GM12878 (cell line): ENCODE results near the gene BEAN1. TPM values are rescaled to one million over a fixed set of nuclear protein-coding genes. Genes with fewer than 3 reads are reported as not detected.

ENCODE experiments used
- ATAC-seq: fragments of 200-7000 bp; cut with Tn5 transposase; 3 replicates; pipeline ENCODE4 v1.9.1; 2020; ENCODE audit warnings: mild to moderate bottlenecking, moderate library complexity
- BruUV-seq: library from RNA; stranded (reverse); fragments of 400-500 nt; replicated peaks from 2 replicates; lab custom pipeline; 2021; lab: Mats Ljungman, UMichigan
- CTCF ChIA-PET: fragments of 300-600 bp; sonication (Branson Sonifier 250); formaldehyde crosslinking; extraction: SDS; loops from one replicate; lab custom pipeline; 2021; ENCODE audit warnings: inconsistent platforms; lab: Yijun Ruan, JAX
- POLR2A ChIA-PET: fragments of 350-600 bp; formaldehyde crosslinking; extraction: SDS; loops from one replicate; lab custom pipeline; 2021; ENCODE audit warnings: inconsistent platforms; lab: Charles Lee
- RAD21 ChIA-PET: fragments of 300-600 bp; sonication (Branson Sonifier 250); formaldehyde crosslinking; loops from one replicate; lab custom pipeline; 2023; ENCODE audit warnings: antibody characterized with exemption; ENCODE audit not compliant: unreplicated experiment; lab: Charles Lee
- SMC1A ChIA-PET: fragments of 300-600 bp; sonication (Branson Sonifier 250); formaldehyde crosslinking; loops from one replicate; lab custom pipeline; 2023; ENCODE audit not compliant: unreplicated experiment, uncharacterized antibody; lab: Charles Lee
- DNase-seq: peaks from one replicate; pipeline ENCODE4 v3.0.0-alpha.2; 2011; ENCODE audit warnings: low read depth, low spot score
- FAIRE-seq: peaks from 3 replicates; lab custom pipeline; 2011; peaks lifted over from hg19 to GRCh38; lab: Jason Lieb, UNC
- H2AFZ ChIP-seq: 2 replicates; pipeline ENCODE4 v1.6.0; 2011; ENCODE audit warnings: low read depth, low read length, control low read depth; ENCODE audit not compliant: control insufficient read depth
- H3K27ac ChIP-seq: 2 replicates; pipeline ENCODE4 v1.5.1; 2011; ENCODE audit warnings: control low read depth; ENCODE audit not compliant: control insufficient read depth, insufficient read depth
- H3K27me3 ChIP-seq, 2 experiments: replicated peaks in 1 of 2; 2 replicates each; pipeline versions ENCODE4 v1.6.0 to v1.6.1; 2011; ENCODE audit warnings: low read length in 1 of 2; ENCODE audit not compliant: control insufficient read depth in 2 of 2, insufficient read depth in 2 of 2
- H3K36me3 ChIP-seq, 2 experiments: 2 replicates each; pipeline ENCODE4 v1.5.1; 2011; ENCODE audit warnings: low read length in 1 of 2; ENCODE audit not compliant: control insufficient read depth in 2 of 2, insufficient read depth in 2 of 2
- H3K4me1 ChIP-seq: 2 replicates; pipeline ENCODE4 v1.6.1; 2011; ENCODE audit warnings: mild to moderate bottlenecking, low read length, moderate library complexity, mixed read lengths; ENCODE audit not compliant: control insufficient read depth, insufficient read depth
- H3K4me2 ChIP-seq: 2 replicates; pipeline ENCODE4 v1.6.0; 2011; ENCODE audit warnings: control low read depth; ENCODE audit not compliant: control insufficient read depth, insufficient read depth
- H3K4me3 ChIP-seq: fragments of 200-600 bp; sonication (generic); 2 replicates; pipeline ENCODE4 v1.5.1; 2016
- H3K79me2 ChIP-seq: 2 replicates; pipeline ENCODE4 v1.6.0; 2011; ENCODE audit warnings: low read length; ENCODE audit not compliant: control insufficient read depth, insufficient read depth
- H3K9ac ChIP-seq: 2 replicates; pipeline ENCODE4 v1.8.0; 2011; ENCODE audit warnings: low read length, control low read depth, mixed read lengths; ENCODE audit not compliant: control insufficient read depth, insufficient read depth
- H3K9me3 ChIP-seq: replicated peaks from 3 replicates; pipeline ENCODE4 v1.5.1; 2011; ENCODE audit warnings: mild to moderate bottlenecking, low read length; ENCODE audit not compliant: control insufficient read depth, insufficient read depth
- H4K20me1 ChIP-seq: 2 replicates; pipeline ENCODE4 v1.6.0; 2011; ENCODE audit not compliant: control insufficient read depth, insufficient read depth
- ASH2L ChIP-seq: fragments of 300-600, 200-600 bp; sonication (generic); IDR thresholded peaks from 2 replicates; pipeline ENCODE4 v1.6.1; 2017; ENCODE audit warnings: low read depth, mild to moderate bottlenecking, borderline replicate concordance
- ATF7 ChIP-seq: fragments of 450-650 bp; IDR thresholded peaks from 2 replicates; pipeline ENCODE4 v1.6.1; 2016; ENCODE audit warnings: low read depth, mild to moderate bottlenecking
- CHD2 ChIP-seq: IDR thresholded peaks from 2 replicates; pipeline ENCODE4 v1.6.1; 2011; ENCODE audit warnings: low read depth, low read length, improper control_type of control experiment, borderline replicate concordance
- CUX1 ChIP-seq: IDR thresholded peaks from 2 replicates; pipeline ENCODE4 v1.6.1; 2012; ENCODE audit warnings: improper control_type of control experiment, low read depth, low read length; ENCODE audit not compliant: insufficient replicate concordance
- EZH2 ChIP-seq: IDR thresholded peaks from 2 replicates; pipeline ENCODE4 v1.6.1; 2012; ENCODE audit warnings: low read depth, mild to moderate bottlenecking, control low read depth, inconsistent platforms, low read length, borderline replicate concordance; ENCODE audit not compliant: control insufficient read depth
- MTA2 ChIP-seq: fragments of 450-650 bp; IDR thresholded peaks from 2 replicates; pipeline ENCODE4 v1.6.1; 2016; ENCODE audit warnings: low read depth, mild to moderate bottlenecking, moderate library complexity
- NR2C2 ChIP-seq: IDR thresholded peaks from 2 replicates; pipeline ENCODE4 v1.6.1; 2011; ENCODE audit warnings: borderline replicate concordance, low read depth; ENCODE audit not compliant: control insufficient read depth, insufficient read length
- USF1 ChIP-seq: IDR thresholded peaks from 2 replicates; pipeline ENCODE4 v1.6.1; 2011; ENCODE audit warnings: borderline replicate concordance, low read depth, mild to moderate bottlenecking, moderate library complexity, mixed read lengths, low read length; ENCODE audit not compliant: insufficient read depth; ENCODE audit errors: extremely low read length
- ZBTB11 ChIP-seq: fragments of 450-650 bp; formaldehyde crosslinking; IDR thresholded peaks from 2 replicates; pipeline ENCODE4 v1.5.0; 2022; ENCODE audit warnings: mild to moderate bottlenecking, missing genetic modification characterization
- WGBS: methylation state at CpG from one replicate; pipeline ENCODE4 v1.1.6; 2016; ENCODE audit warnings: low lambda C conversion rate; ENCODE audit not compliant: insufficient replicate concordance, insufficient coverage; ENCODE audit errors: missing lambda C conversion rate; 5-methylcytosine and 5-hydroxymethylcytosine counted together
- in situ Hi-C: fragments of 300-500 bp; cut with MboI; formaldehyde crosslinking; loops from 9 replicates; pipeline ENCODE4 v1.14.3; 2018; ENCODE audit warnings: mixed read lengths
- intact Hi-C: fragments of 100-400 bp; cut with micrococcal nuclease; formaldehyde crosslinking; loops from one replicate; pipeline ENCODE4 v1.14.2; 2022; ENCODE audit not compliant: unreplicated experiment
- polyA plus RNA-seq, 11 experiments: library from polyadenylated mRNA; depleted of rRNA in 4 of 11; unstranded in 6 of 11; stranded (reverse) in 5 of 11; fragments of >200 nt; fragmentation: Nextera tagmentation in 4 of 11; fragmentation: Illumina TruSeq in 1 of 11; extraction: Ambion mirVana in 4 of 11; extraction: Trizol in 1 of 11; gene quantifications; 1 replicate in 1 of 11; 2 replicates in 10 of 11; pipeline versions ENCODE4 v1.2.1 to v1.2.3, GENCODE V29; 2011 to 2016; ENCODE audit warnings: inconsistent platforms in 2 of 11, missing spikeins in 2 of 11, low read depth in 1 of 11
- total RNA-seq, 4 experiments: library from RNA; depleted of rRNA in 3 of 4; stranded (reverse); fragments of >200 nt in 3 of 4; fragmentation: Illumina TruSeq in 1 of 4; extraction: Trizol in 1 of 4; gene quantifications; 2 replicates each; pipeline versions ENCODE4 v1.2.1 to v1.2.3, GENCODE V29; 2013 to 2021

The BEAN1 gene
- total and polyA plus RNA-seq, 10 of the 15 experiments (the other 5 are each of a cell fraction or from before 2014, with no cell fraction given): not detected

GRCh38 chr16:66485376-66485775, 58.3 kb downstream of the BEAN1 start:
- 19% methylated on average over 6 of the region's 6 CpGs for WGBS
- Histone ChIP-seq H3K4me2 (no peak overlapping the region), H3K79me2 (no peaks in the 10 kb centered on the region), H3K9ac (no peak overlapping the region), H3K4me1 (peaks cover 5% of the 10 kb centered on the region), H3K36me3 (no peaks in the 10 kb centered on the region), H3K27me3 (no peaks in the 10 kb centered on the region), H3K4me3 (no peak overlapping the region), H3K9me3 (no peaks in the 10 kb centered on the region), H4K20me1 (no peaks in the 10 kb centered on the region), H3K27ac (no peak overlapping the region), H2AFZ (no peak overlapping the region)
- no peak for TF ChIP-seq CUX1
- no peak for TF ChIP-seq NR2C2
- TF ChIP-seq ZBTB11 (CRISPR knock-in tag): no peak
- no peak for TF ChIP-seq ASH2L
- no peak for TF ChIP-seq ATF7
- TF ChIP-seq USF1: no peak
- TF ChIP-seq EZH2: no peak
- no peak for TF ChIP-seq MTA2
- no peak for TF ChIP-seq CHD2
- no TSS peak for BruUV-seq
- ATAC-seq (no peak), DNase-seq (no peak), FAIRE-seq (no peak)
- CTCF ChIA-PET: interaction anchor here (0.6 to 10.4 kb wide), 13 partner anchors 10 to 128 kb away, joined by 3 to 118 read pairs (median 4); partner anchors contain the start of gene CKLF
- SMC1A ChIA-PET: interaction anchor here (0.9 to 1.1 kb wide), 4 partner anchors 24 to 104 kb away, joined by 3 to 4 read pairs (median 4); no protein-coding TSS in a partner anchor
- intact Hi-C loops: no loop called here
- in situ Hi-C loops: no loop called here
- POLR2A ChIA-PET: interaction anchor here (1.3 kb wide), 1 partner anchor 105 kb away, joined by 3 read pairs; no protein-coding TSS in a partner anchor
- RAD21 ChIA-PET: interaction anchor here (2.1 to 3.1 kb wide), 2 partner anchors 80 to 104 kb away, joined by 9 to 12 read pairs; no protein-coding TSS in a partner anchor
